GM18520 (cell line): ENCODE measurements around the gene TMCC1.
"Not testable (repeated sequence)": the region's sequence is repeated elsewhere in the genome, so short reads cannot be mapped to it uniquely, and the experiment has no call there.

Experiments
- ATAC-seq: cut with Tn5 transposase; IDR thresholded peaks from one replicate; pipeline ENCODE4 v1.9.1; 2021; ENCODE audit not compliant: unreplicated experiment

The TMCC1 gene

DNA sequence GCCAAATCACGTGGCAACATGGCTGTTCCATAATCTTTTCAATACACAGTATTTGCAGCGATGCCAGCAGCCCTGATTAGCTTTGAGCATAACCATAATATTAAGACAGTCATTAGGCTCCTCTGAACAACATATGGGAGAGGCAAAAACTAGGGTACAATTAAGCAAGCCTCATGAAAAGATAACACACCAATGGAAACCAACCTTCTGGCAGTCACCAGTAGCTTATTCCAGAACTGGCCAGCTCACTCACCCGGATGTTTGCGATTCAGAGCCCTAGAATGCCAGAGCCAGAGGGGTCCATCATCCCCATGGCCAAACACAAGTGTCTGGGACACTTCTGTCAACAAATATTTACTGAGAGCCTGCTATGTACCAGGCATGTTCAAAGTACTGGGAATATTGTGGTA lies 238.2 kb downstream of the TMCC1 start:
- no peak for ATAC-seq

GRCh38 chr3:129654131-129654530 lies 239.4 kb downstream of the TMCC1 start:
- ATAC-seq: no peak

DNA sequence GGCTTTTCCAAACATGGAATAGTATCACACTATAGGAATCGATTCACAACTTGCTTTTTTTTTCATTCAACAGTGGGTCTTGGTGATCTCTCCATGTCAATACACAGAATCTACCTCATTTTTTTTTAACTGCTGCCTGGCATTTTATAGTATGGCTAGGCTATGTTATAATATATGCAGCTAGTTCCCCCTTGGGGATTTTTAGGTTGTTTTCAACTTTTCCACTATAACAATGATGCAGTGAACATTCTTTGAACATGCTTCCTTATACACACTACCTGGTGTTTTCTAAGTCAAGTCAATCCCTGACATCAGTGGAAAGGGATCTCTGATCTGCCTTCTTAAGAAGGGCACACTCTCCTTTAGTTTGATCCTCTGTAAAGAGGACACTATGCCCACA lies 240.5 kb downstream of the TMCC1 start:
- ATAC-seq: no peak

DNA sequence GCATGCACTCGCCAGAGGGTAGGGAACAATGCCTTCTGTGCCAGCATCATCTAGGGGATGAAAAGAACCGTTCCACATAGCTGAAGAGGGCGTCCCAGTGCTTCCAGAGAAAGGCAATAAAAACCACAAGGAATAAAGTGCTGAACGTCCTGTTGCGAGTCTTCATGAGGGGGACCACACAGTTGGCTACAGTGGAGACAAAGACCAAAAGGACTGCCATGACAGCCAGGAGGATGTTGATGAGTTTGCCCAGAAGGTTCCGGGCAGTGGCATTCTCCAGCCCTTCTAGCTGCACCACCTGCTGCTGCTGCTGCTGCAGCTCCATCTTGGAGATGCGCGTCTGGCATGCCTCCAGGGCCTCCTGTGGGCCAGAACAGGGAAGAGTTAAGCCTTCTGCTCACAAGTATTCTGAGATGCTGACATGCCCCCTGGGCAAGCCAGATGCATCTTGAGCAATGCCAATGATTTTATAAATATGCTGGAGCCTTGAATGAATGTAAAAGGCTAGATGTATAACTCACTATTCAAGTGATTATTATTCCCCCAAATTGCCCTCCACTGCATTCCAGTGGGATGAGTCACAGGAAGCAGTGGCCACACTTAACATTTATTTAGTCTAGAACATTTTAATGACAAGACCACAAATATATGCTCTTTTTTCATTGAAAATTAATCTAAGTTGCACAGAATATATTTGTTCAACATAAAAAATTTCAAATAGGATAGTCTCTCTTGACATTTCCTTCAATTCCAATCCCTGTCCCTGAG lies 241.9 kb downstream of the TMCC1 start:
- no peak for ATAC-seq

- no peak for ATAC-seq
Measured at GRCh38 chr3:129650256-129650872, 243.1 kb downstream of the TMCC1 start.

DNA sequence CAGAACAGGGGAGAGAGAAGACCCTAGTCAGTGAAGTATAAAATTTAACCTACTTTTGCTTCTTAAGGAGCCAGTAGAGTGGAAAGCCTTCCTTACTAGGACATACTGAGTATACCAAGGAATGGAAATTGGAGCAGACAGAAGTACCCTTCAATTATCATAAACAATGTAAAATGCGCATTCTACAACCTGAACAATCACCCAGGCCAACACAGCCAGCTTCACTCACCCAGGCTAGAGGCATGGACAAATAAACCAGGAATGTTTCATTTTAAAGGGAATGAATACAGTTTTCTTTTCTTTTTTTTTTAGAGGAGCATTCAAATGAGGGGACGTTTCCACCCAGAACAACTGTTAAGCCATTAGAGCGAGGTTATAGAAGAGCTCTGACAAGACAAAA lies 245.1 kb downstream of the TMCC1 start:
- ATAC-seq: no peak

- ATAC-seq: no peak
Measured at GRCh38 chr3:129645286-129645685, 248.2 kb downstream of the TMCC1 start.

DNA sequence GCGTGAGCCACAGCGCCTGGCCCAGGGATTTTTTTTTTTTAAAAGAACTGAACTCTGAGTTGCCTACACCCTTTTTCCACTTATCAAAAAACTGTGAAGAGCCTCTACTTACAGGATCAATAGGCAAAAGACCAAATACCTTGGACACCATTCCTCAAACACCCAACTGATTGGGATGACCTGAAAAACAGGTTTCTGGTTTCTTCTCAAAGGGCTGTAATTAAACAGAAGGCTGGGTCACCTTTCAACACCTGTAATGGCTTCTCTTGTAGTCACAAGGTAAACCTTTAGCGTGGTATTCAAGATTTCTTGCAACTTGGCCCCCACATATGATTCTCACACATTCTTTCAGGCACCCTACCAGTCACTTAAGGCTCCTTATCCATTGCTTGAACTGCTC lies 248.7 kb downstream of the TMCC1 start:
- ATAC-seq: no peak

GRCh38 chr3:129641567-129642260 lies 251.8 kb downstream of the TMCC1 start:
- not testable (repeated sequence) for ATAC-seq

DNA sequence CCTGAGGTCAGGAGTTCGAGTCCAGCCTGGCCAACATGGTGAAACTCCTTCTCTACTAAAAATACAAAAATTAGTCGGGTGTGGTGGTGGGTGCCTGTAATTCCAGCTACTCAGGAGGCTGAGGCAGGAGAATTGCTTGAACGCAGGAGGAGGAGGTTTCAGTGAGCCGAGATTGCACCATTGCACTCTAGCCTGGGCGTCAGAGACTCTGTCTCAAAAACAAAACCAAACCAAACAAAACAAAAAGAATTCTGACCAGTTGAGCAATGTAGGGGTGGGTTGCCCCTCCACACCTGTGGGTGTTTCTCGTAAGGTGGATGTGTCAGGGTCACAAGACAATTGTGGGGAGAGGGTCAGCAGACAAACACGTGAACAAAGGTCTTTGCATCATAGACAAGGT lies 252.5 kb downstream of the TMCC1 start:
- not testable (repeated sequence) for ATAC-seq

- ATAC-seq: no peak
Measured at GRCh38 chr3:129638481-129638880, 255.0 kb downstream of the TMCC1 start.

GRCh38 chr3:129636082-129636481 lies 257.4 kb downstream of the TMCC1 start:
- no peak for ATAC-seq

DNA sequence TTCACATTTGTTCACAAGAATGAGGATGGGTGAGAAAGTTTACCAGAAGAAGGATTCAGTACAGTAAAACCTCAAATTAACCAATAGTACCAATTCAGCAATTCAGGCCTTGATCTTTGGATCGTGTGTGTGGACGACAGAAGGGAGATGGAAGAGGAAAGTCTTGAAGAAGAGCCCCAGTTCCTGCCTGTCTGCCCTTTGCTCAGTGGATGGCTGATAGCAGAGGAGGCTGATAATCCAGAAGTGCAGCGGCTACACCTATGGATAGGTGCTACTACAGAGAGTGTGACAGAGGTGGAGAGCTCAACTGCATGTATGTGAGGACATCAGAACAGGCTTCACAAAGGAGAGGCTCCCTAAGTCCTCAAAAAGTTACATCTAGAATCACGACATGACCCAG lies 257.9 kb downstream of the TMCC1 start:
- no peak for ATAC-seq

- no peak for ATAC-seq
Measured at GRCh38 chr3:129633751-129634481, 259.6 kb downstream of the TMCC1 start.

DNA sequence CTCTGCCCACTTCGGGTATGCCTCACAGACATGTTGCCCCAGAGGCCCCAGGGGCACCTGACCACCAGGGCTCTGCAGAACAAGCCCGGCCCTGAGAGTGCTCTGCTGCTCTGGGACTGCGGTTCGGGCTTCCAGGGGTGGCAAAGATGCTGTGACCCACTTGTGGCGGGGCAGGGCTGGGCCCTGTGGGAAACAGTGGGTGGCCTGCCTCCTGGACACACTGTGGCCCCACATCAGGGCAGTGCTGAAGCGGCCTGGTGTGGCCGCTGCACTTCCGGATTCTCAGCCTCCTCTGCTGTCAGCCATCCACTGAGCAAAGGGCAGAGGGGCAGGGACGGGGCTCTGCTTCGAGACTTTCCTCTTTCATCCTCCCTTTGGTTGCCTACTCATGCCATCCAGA lies 260.5 kb downstream of the TMCC1 start:
- ATAC-seq: no peak

GRCh38 chr3:129632556-129632955 lies 261.0 kb downstream of the TMCC1 start:
- no peak for ATAC-seq

DNA sequence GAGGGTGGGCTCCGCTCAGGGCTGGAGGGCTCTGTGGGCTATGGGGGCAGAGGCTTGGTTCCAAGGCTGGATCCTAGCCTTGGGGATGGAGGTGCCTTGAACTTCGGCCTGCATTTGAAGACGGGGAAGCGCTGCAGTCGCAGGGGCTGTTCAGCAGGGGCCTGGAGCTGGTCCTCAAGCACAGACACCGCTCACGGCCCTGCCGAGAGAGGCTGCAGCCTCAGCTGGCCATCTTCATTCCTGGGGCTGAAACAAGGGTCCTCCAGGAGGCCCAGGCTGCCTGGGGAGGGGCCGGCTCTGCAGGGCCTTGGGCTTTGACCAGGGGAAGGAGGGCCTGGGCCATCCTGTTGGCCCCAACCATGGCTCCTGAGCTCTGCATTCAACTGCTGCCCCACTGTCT lies 261.5 kb downstream of the TMCC1 start:
- no peak for ATAC-seq

DNA sequence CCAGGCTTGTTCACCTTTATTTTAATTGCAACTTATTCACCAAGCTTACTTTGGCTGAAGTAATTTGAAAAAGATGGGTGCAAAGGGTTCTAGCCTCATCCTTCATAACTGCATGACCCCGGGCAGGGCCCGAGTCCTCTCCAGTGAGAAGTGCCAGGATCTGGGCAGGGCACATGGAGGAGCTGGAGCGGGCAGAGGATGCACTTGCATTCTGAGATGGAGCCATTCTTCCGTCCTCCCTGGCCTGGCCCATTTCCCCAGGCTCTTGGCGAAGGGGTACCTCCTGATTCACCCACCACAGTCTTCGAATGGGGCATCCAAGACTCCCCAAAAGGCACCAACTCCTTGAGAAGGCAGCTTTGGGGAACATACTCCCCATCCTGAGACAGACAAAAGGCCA lies 264.5 kb downstream of the TMCC1 start:
- ATAC-seq: no peak

GRCh38 chr3:129628169-129628522 lies 265.4 kb downstream of the TMCC1 start:
- ATAC-seq: no peak

DNA sequence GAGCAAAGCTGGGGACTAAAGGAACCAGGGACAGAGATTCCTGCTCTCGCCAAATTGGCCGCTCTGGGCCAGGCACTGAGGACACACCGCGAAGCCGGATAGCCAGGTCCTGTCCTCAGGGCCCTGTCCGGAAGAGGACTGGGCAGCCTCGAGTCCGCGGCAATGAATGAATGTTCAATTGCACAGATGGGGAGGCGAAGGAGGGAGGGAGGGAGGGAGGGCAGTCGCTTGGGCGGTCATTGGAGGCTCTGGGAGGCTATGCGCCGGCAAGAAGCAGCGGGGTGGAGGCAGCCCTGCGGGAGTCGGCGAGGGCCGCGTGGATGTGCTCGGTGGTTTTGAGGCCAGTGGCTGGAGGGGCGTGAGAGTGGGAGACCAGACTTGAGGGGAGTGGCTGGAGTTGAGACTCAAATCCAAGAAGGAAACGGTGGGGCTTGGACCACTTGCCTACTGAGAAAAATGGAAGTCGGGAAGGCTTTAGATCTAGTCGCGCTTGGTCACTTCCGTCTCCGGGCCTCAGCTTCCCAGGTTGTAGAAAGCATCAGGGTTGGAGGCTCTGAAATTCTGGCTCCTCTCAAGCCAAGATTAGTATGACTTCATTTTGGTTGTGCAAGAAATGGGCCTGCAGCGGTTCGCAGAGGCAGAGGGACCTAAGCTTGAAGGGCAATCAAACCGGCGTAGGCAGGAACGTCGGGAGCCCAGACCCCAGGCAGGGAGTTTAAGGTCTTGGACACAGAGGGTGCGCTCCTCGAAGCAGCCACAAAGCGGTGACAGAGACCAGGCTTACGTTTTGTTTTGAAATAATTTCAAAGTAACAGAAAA lies 266.0 kb downstream of the TMCC1 start:
- no peak for ATAC-seq
